Calu3 (cell line): ENCODE measurements around the gene PBX1. TPM values are rescaled to one million over a fixed set of nuclear protein-coding genes. Genes with fewer than 3 reads are reported as not detected.

ENCODE experiments used
- BruUV-seq: library from RNA; stranded (reverse); fragments of 400-500 nt; replicated peaks from 2 replicates; lab custom pipeline; 2021; lab: Mats Ljungman, UMichigan
- CTCF ChIA-PET: fragments of 300-600 bp; sonication (Branson Sonifier 250); formaldehyde crosslinking; loops from one replicate; lab custom pipeline; 2022; ENCODE audit warnings: antibody characterized with exemption; lab: Charles Lee
- DNase-seq: peaks from one replicate; pipeline ENCODE4 v3.0.0; 2022
- H3K27ac Mint-ChIP-seq: one replicate; pipeline ENCODE4 v1.8.0; 2022; ENCODE audit warnings: mixed read lengths; ENCODE audit not compliant: unreplicated experiment
- H3K27me3 Mint-ChIP-seq: one replicate; pipeline ENCODE4 v1.8.0; 2022; ENCODE audit warnings: mixed read lengths; ENCODE audit not compliant: unreplicated experiment
- H3K36me3 Mint-ChIP-seq: one replicate; pipeline ENCODE4 v1.8.0; 2022; ENCODE audit warnings: mild to moderate bottlenecking, moderate library complexity, mixed read lengths; ENCODE audit not compliant: insufficient read depth, unreplicated experiment
- H3K4me1 Mint-ChIP-seq: one replicate; pipeline ENCODE4 v1.8.0; 2022; ENCODE audit warnings: mild to moderate bottlenecking, low read depth, mixed read lengths; ENCODE audit not compliant: unreplicated experiment
- H3K4me3 Mint-ChIP-seq: one replicate; pipeline ENCODE4 v1.8.0; 2022; ENCODE audit warnings: mild to moderate bottlenecking, low read depth, moderate library complexity, mixed read lengths; ENCODE audit not compliant: unreplicated experiment
- H3K9me3 Mint-ChIP-seq: one replicate; pipeline ENCODE4 v1.8.0; 2022; ENCODE audit warnings: low read depth, mixed read lengths; ENCODE audit not compliant: unreplicated experiment
- intact Hi-C: fragments of 100-400 bp; cut with micrococcal nuclease; formaldehyde crosslinking; loops from one replicate; pipeline ENCODE4 v1.10.0; 2022; ENCODE audit not compliant: unreplicated experiment
- total RNA-seq: library from RNA; stranded (reverse); gene quantifications from 2 replicates; pipeline ENCODE4 v1.2.3, GENCODE V29; 2022
- TF ChIP-seq, protein P1 (sequence below): fragments of 200-600 bp; IDR thresholded peaks from one replicate; pipeline ENCODE4 v1.8.0; 2022; ENCODE audit warnings: antibody characterized with exemption; ENCODE audit not compliant: unreplicated experiment

Gene PBX1
- total RNA-seq, 1 experiment from 2014 or later = 22.5 TPM

DNA sequence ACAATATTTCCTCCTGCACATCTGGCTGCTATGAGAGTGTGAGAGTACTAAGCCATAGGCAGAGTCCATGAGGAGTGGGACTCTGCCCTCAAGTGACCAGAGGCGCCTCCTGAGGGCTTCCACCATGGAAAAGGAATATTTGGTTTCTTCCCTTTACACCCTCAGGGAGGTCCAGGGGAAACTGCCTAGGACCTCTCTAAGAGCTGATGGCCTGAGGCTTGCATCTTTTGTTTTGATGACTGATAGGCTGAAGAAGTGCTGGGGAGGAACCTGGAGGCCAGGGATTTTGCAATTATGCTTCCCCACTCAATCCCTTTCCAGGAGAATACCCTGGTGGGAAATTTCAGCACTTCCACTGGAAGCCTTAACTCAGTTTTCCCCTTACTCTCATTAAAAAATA, 111.0 kb downstream of the PBX1 start:
- CTCF ChIA-PET = no interaction called here
- H3K36me3 Mint-ChIP-seq = no peaks in the 10 kb centered on the region
- H3K27ac Mint-ChIP-seq = no peak overlapping the region
- no TSS peak for BruUV-seq
- H3K27me3 Mint-ChIP-seq = no peaks in the 10 kb centered on the region
- no peak overlapping the region for H3K4me3 Mint-ChIP-seq
- no peaks in the 10 kb centered on the region for H3K9me3 Mint-ChIP-seq
- DNase-seq = no peak
- intact Hi-C loops = no loop called here
- TF ChIP-seq, protein P1, sequence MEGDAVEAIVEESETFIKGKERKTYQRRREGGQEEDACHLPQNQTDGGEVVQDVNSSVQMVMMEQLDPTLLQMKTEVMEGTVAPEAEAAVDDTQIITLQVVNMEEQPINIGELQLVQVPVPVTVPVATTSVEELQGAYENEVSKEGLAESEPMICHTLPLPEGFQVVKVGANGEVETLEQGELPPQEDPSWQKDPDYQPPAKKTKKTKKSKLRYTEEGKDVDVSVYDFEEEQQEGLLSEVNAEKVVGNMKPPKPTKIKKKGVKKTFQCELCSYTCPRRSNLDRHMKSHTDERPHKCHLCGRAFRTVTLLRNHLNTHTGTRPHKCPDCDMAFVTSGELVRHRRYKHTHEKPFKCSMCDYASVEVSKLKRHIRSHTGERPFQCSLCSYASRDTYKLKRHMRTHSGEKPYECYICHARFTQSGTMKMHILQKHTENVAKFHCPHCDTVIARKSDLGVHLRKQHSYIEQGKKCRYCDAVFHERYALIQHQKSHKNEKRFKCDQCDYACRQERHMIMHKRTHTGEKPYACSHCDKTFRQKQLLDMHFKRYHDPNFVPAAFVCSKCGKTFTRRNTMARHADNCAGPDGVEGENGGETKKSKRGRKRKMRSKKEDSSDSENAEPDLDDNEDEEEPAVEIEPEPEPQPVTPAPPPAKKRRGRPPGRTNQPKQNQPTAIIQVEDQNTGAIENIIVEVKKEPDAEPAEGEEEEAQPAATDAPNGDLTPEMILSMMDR = no peak
- H3K4me1 Mint-ChIP-seq = peaks cover 17% of the 10 kb centered on the region

- DNase-seq = no peak
- H3K9me3 Mint-ChIP-seq = no peaks in the 10 kb centered on the region
- peaks cover 24% of the 10 kb centered on the region for H3K4me1 Mint-ChIP-seq
- H3K4me3 Mint-ChIP-seq = no peak overlapping the region
- intact Hi-C loops = no loop called here
- H3K27ac Mint-ChIP-seq = no peak overlapping the region
- no TSS peak for BruUV-seq
- CTCF ChIA-PET = no interaction called here
- no peaks in the 10 kb centered on the region for H3K36me3 Mint-ChIP-seq
- H3K27me3 Mint-ChIP-seq = no peaks in the 10 kb centered on the region
- TF ChIP-seq, protein P1 = no peak
These were observed 111.8 kb downstream of the PBX1 start for GRCh38 chr1:164670786-164671185.

DNA sequence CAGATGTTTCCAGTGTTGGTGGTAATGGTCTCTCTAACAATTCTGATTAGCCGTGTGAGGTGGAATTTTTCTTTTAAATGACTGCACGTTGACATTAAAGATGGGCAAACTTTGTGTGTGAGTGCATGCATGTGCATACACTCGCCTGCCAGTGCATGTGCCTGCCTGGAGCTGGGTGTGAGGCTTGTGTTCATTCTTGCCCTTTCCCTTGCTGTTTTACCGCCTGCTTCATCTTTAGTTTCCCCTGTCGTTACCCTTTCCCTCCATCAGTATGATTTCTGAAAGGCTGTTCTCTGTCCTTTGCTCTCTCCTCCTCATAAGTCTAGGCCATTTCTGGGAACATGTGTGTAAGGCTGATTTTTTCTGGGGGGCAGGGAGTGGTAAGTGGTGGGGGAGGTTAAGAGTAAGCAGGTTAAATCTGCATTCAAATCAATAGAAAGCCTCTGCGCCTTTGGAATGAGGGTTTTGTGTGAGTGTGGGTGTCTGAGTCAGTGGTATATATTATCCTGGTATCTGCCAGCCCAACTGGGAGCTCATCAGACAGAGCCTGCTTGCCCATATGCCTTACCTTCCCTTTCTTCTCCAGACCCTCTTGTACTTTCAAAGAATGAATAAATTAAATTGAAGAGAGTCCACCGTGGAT, 112.5 kb downstream of the PBX1 start:
- H3K27ac Mint-ChIP-seq = no peak overlapping the region
- H3K4me3 Mint-ChIP-seq = no peak overlapping the region
- DNase-seq = no peak
- H3K36me3 Mint-ChIP-seq = no peaks in the 10 kb centered on the region
- no peaks in the 10 kb centered on the region for H3K27me3 Mint-ChIP-seq
- CTCF ChIA-PET = interaction anchor here (0.7 to 1.0 kb wide), 3 partner anchors 12 to 1222 kb away, joined by 3 read pairs; no protein-coding TSS in a partner anchor
- TF ChIP-seq, protein P1 = no peak
- intact Hi-C loops = no loop called here
- peaks cover 29% of the 10 kb centered on the region for H3K4me1 Mint-ChIP-seq
- no peaks in the 10 kb centered on the region for H3K9me3 Mint-ChIP-seq
- no TSS peak for BruUV-seq

DNA sequence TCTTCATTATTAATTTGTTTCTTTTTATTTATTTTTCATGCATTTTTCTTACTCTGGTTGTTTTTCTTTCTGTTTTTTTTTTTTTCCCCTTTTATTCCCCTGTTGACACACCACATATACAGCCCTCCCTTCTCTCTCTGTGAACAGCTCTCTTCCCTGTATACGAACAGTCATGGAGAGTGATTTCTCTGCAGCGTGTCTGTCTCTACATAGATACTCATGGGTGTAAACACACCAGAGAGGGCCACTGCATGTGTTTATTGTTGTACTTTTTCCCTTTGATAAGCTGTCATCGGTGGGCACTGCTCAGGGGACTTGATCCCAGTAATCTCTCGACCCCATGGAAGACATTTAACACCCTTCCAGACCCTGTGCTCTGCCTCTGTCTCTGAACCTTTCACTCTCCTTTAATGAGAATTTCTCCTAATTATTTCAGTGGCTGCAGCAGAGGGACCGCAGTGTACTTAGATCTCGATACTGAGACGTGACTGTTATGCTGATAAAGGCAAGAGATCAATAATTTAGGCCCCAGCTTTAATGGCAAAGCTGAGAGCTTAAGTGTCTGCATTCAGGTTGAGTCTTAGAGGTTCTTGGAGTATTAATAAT, 113.1 kb downstream of the PBX1 start:
- H3K9me3 Mint-ChIP-seq = no peaks in the 10 kb centered on the region

More for the DNA sequence above, 113.1 kb downstream of the PBX1 start:
- H3K27me3 Mint-ChIP-seq = no peaks in the 10 kb centered on the region
- BruUV-seq = no TSS peak
- no peaks in the 10 kb centered on the region for H3K36me3 Mint-ChIP-seq
- TF ChIP-seq, protein P1 = no peak
- intact Hi-C loops = no loop called here
- DNase-seq = no peak
- no peak overlapping the region for H3K4me3 Mint-ChIP-seq
- peaks cover 29% of the 10 kb centered on the region for H3K4me1 Mint-ChIP-seq
- H3K27ac Mint-ChIP-seq = no peak overlapping the region
- CTCF ChIA-PET = interaction anchor here (0.6 to 1.0 kb wide), 4 partner anchors 13 to 1222 kb away, joined by 3 read pairs; no protein-coding TSS in a partner anchor
